T-helper 17 cell (primary cell): ENCODE results near the gene SEC63. TPM values are rescaled to one million over a fixed set of nuclear protein-coding genes. Genes with fewer than 3 reads are reported as not detected.
A peak's percentile ranks its signal among the peaks of the same experiment; 100 is the strongest.
"Not testable (repeated sequence)": the region's sequence is repeated elsewhere in the genome, so short reads cannot be mapped to it uniquely, and the experiment has no call there.

Experiments
- ATAC-seq: fragments of 150-1000 bp; cut with Tn5 transposase; 2 replicates; pipeline ENCODE4 v1.10.0; 2021; ENCODE audit warnings: mild to moderate bottlenecking, moderate library complexity
- DNase-seq, 3 donors: peaks; one replicate each; pipeline versions ENCODE4 v3.0.0 to v3.0.0-alpha.2; 2020 to 2021
- H3K9me3 ChIP-seq: one replicate; pipeline ENCODE4 v1.7.0; 2013; ENCODE audit warnings: low read length, mild to moderate bottlenecking; ENCODE audit not compliant: control insufficient read depth, poor library complexity, severe bottlenecking
- H3K27ac Mint-ChIP-seq: one replicate; pipeline ENCODE4 v1.8.0; 2022; ENCODE audit warnings: mild to moderate bottlenecking, moderate library complexity, mixed read lengths
- H3K27me3 Mint-ChIP-seq: one replicate; pipeline ENCODE4 v1.8.0; 2022; ENCODE audit warnings: mixed read lengths
- H3K36me3 Mint-ChIP-seq: one replicate; pipeline ENCODE4 v1.8.0; 2022; ENCODE audit warnings: low read depth, mixed read lengths
- H3K4me1 Mint-ChIP-seq: one replicate; pipeline ENCODE4 v1.8.0; 2022; ENCODE audit warnings: mild to moderate bottlenecking, mixed read lengths
- H3K4me3 Mint-ChIP-seq: one replicate; pipeline ENCODE4 v1.8.0; 2022; ENCODE audit warnings: mild to moderate bottlenecking, moderate library complexity, mixed read lengths
- total RNA-seq, 4 donors: library from RNA in 2 of 4; stranded (reverse) in 2 of 4; gene quantifications; one replicate each; pipeline ENCODE4 v1.2.3 and lab custom pipeline; 2022 to 2026

The SEC63 gene
- total RNA-seq, 2 donors from 2014 or later = 76.6 to 86.7 TPM

DNA sequence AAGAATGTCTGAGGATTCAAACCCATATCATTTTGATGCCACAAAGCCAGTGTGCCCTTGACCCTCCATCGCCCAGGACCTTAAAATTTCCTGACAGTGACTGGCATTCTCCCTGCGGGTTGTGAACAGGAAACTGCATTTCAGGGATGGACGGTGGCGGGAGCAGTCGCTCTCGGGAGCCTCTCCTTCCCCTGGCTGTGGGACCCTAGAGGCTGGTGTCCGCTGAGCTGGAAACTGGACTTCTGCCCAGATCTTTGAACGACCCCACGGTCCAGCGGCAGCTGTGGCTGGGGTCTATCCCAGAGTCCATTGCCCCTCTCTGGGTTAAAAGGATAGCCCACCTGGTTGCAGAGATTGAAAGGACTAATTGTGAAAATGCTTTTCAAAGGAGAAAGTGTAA lies 1.4 kb upstream of the SEC63 start:
- ATAC-seq = no peak

GRCh38 chr6:107958689-107959362 lies 818 bp upstream of the SEC63 start:
- H3K27me3 Mint-ChIP-seq, DNase-seq, ATAC-seq, H3K9me3 ChIP-seq, H3K36me3 Mint-ChIP-seq: not testable (repeated sequence)
- Mint-ChIP-seq H3K4me1 (peaks cover 20% of the 10 kb centered on the region), H3K4me3 (peak overlapping the region; percentile 100), H3K27ac (peak overlapping the region; percentile 99)

More for the DNA sequence above, 1.4 kb upstream of the SEC63 start:
- H3K9me3 ChIP-seq = no peaks in the 10 kb centered on the region
- H3K36me3 Mint-ChIP-seq = peaks cover 7% of the 10 kb centered on the region
- no peaks in the 10 kb centered on the region for H3K27me3 Mint-ChIP-seq
- no peak overlapping the region for H3K27ac Mint-ChIP-seq
- no peak overlapping the region for H3K4me3 Mint-ChIP-seq
- H3K4me1 Mint-ChIP-seq = peaks cover 20% of the 10 kb centered on the region
- DNase-seq = no peak

- Mint-ChIP-seq H3K36me3 (peaks cover 7% of the 10 kb centered on the region), H3K27ac (peak overlapping the region; percentile 99), H3K27me3 (no peaks in the 10 kb centered on the region), H3K4me1 (peaks cover 20% of the 10 kb centered on the region), H3K4me3 (peak overlapping the region; percentile 100)
- peak; percentile 23 to 28 (median 25) for DNase-seq
- H3K9me3 ChIP-seq = no peaks in the 10 kb centered on the region
- ATAC-seq = peak; percentile 44
Observed at GRCh38 chr6:107957308-107957908, 600 bp downstream of the SEC63 start.

DNA sequence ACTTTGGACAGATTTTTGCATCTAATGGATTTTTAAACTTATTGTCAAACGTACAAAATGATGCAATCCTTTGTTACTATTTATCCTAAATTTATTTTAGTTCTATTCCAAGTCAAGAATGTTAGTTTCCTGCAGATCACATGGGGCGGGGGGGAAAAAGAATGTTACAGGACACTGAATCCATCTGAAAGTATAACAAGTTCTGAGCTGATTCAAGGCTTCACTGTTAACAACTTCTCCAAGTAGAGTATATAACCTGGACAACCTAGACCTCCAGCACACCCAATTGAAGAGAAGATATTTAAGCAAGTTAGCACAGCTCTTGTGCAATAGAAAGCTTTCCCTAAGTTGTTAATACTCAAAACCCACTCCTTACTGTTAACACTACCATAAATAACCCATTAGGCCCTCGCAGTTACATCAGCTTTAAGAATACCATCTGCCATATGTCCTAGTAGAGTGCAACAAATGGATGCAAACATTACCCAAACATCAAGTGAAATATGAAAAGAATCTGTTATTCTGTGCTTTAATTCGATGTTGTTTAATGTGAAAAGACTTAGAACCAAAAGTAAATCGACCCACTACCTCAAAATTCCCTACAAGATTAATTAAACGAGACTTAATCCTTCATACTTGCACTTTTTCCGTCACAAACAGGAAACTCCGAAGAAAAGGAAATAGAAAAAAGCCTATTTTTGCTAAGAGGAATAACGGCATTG lies 1.3 kb downstream of the SEC63 start:
- Mint-ChIP-seq H3K27me3 (no peaks in the 10 kb centered on the region), H3K4me1 (peaks cover 20% of the 10 kb centered on the region), H3K4me3 (peak overlapping the region; percentile 100), H3K36me3 (peaks cover 7% of the 10 kb centered on the region), H3K27ac (peak overlapping the region; percentile 99)
- ATAC-seq (no peak), DNase-seq (no peak)
- no peaks in the 10 kb centered on the region for H3K9me3 ChIP-seq

DNA sequence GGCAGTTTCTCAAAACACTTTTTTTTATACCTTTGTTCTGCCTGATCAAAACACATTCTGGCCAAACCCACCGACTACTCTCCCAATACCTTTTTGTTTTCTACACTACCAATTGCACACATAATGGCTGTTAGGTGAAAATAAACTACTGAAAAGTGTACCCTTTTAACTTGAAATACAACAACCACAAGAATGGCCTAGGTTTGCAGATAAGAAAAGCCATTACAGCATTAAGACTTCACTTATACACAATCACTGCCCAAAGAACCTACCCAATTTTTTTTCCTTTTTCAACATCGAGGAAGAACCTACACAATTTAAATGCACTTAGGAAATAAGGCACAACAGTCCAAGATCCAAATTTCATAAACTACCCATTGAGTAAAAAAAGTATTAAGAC lies 1.8 kb downstream of the SEC63 start:
- H3K36me3 Mint-ChIP-seq = peaks cover 7% of the 10 kb centered on the region
- peaks cover 24% of the 10 kb centered on the region for H3K4me1 Mint-ChIP-seq
- H3K4me3 Mint-ChIP-seq = peak overlapping the region; percentile 100
- no peaks in the 10 kb centered on the region for H3K27me3 Mint-ChIP-seq
- no peaks in the 10 kb centered on the region for H3K9me3 ChIP-seq
- DNase-seq (no peak), ATAC-seq (no peak)
- H3K27ac Mint-ChIP-seq = peak overlapping the region; percentile 99

DNA sequence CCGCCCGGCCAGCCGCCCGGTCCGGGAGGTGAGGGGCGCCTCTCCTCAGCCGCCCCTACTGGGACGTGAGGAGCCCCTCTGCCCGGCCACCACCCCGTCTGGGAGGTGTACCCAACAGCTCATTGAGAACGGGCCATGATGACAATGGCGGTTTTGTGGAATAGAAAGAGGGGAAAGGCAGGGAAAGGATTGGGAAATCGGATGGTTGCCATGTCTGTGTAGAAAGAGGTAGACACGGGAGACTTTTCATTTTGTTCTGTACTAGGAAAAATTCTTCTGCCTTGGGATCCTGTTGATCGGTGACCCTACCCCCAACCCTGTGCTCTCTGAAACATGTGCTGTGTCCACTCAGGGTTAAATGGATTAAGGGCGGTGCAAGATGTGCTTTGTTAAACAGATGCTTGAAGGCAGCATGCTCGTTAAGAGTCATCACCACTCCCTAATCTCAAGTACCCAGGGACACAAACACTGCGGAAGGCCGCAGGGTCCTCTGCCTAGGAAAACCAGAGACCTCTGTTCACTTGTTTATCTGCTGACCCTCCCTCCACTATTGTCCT lies 4.1 kb downstream of the SEC63 start:
- H3K36me3 Mint-ChIP-seq, H3K27me3 Mint-ChIP-seq, H3K9me3 ChIP-seq, H3K4me3 Mint-ChIP-seq, DNase-seq, H3K27ac Mint-ChIP-seq, ATAC-seq: not testable (repeated sequence)
- peaks cover 37% of the 10 kb centered on the region for H3K4me1 Mint-ChIP-seq

GRCh38 chr6:107943626-107944439 lies 14.2 kb downstream of the SEC63 start:
- H3K9me3 ChIP-seq = no peaks in the 10 kb centered on the region
- Mint-ChIP-seq H3K27me3 (no peaks in the 10 kb centered on the region), H3K27ac (peak overlapping the region; percentile 39), H3K4me3 (peak overlapping the region; percentile 9), H3K4me1 (peaks cover 49% of the 10 kb centered on the region), H3K36me3 (no peaks in the 10 kb centered on the region)
- ATAC-seq (no peak), DNase-seq (no peak)

DNA sequence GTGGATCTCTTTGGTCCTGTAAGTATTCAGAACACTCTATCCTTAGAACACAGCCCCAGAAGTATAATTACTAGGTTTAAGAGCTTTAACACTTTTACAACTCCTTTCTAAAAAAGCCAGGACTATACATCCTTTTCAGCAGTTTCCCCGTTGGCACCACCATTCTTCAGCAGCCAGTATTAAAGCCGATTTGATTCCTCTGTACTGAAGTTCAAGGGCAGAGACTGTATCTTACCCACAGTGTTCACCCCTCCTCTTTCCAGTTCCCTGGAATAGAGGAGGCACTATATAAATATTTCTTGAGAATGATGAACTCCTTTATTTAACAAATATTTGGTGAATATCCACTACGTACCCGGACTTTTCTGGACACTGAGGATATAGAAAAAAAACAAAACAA lies 15.9 kb downstream of the SEC63 start:
- ATAC-seq (no peak), DNase-seq (no peak)
- Mint-ChIP-seq H3K4me3 (no peak overlapping the region), H3K27me3 (no peaks in the 10 kb centered on the region), H3K27ac (no peak overlapping the region), H3K36me3 (no peaks in the 10 kb centered on the region), H3K4me1 (peaks cover 35% of the 10 kb centered on the region)
- no peaks in the 10 kb centered on the region for H3K9me3 ChIP-seq

DNA sequence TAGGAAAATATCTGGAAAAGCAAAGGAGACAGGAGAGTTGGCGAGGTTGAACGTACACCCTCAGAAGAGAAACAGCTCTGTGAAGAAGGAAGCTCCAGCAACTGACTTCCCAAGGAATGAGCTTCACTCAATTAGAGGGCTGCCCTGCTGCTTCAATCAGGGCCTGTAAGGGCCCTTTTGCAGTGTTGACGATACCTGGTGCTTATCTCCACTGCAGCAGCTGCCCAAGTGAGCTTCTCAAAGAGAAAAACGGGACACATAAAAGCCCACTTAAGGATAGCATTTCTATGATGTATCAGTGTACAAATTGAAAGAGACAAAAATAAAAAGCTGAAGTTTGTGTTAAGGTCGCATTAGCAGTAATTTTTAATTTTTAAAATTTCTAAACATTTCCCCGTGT lies 16.4 kb downstream of the SEC63 start:
- H3K4me1 Mint-ChIP-seq = peaks cover 34% of the 10 kb centered on the region
- no peaks in the 10 kb centered on the region for H3K36me3 Mint-ChIP-seq
- H3K27me3 Mint-ChIP-seq = no peaks in the 10 kb centered on the region
- ATAC-seq (no peak), DNase-seq (no peak)
- peak overlapping the region; percentile 39 for H3K27ac Mint-ChIP-seq
- H3K9me3 ChIP-seq = no peaks in the 10 kb centered on the region
- no peak overlapping the region for H3K4me3 Mint-ChIP-seq

DNA sequence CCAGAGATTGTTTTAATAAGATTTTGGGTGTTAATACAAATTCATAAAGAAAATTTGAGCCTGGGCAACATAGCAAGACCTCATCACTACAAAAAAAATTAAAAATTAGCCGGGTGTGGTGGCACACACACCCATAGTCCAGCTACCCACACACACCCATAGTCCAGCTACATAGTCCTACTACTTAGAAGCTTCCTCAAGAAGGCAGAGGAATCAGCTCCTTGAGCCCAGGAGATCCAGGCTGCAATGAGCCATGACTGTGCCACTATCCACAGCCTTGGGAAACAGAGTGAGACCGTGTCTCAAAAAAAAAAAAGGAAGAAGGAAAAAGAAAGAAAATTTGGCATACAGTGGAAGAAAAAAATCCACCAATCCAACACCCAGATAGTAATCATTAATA lies 16.8 kb downstream of the SEC63 start:
- H3K4me1 Mint-ChIP-seq = peaks cover 32% of the 10 kb centered on the region
- no peaks in the 10 kb centered on the region for H3K9me3 ChIP-seq
- H3K27me3 Mint-ChIP-seq = no peaks in the 10 kb centered on the region
- H3K4me3 Mint-ChIP-seq = no peak overlapping the region
- ATAC-seq (no peak), DNase-seq (no peak)
- H3K27ac Mint-ChIP-seq = peak overlapping the region; percentile 39
- H3K36me3 Mint-ChIP-seq = no peaks in the 10 kb centered on the region

GRCh38 chr6:107936910-107937292 lies 21.1 kb downstream of the SEC63 start:
- H3K27ac Mint-ChIP-seq, DNase-seq, H3K4me3 Mint-ChIP-seq, H3K36me3 Mint-ChIP-seq, H3K9me3 ChIP-seq, ATAC-seq, H3K27me3 Mint-ChIP-seq: not testable (repeated sequence)
- H3K4me1 Mint-ChIP-seq = peaks cover 13% of the 10 kb centered on the region

DNA sequence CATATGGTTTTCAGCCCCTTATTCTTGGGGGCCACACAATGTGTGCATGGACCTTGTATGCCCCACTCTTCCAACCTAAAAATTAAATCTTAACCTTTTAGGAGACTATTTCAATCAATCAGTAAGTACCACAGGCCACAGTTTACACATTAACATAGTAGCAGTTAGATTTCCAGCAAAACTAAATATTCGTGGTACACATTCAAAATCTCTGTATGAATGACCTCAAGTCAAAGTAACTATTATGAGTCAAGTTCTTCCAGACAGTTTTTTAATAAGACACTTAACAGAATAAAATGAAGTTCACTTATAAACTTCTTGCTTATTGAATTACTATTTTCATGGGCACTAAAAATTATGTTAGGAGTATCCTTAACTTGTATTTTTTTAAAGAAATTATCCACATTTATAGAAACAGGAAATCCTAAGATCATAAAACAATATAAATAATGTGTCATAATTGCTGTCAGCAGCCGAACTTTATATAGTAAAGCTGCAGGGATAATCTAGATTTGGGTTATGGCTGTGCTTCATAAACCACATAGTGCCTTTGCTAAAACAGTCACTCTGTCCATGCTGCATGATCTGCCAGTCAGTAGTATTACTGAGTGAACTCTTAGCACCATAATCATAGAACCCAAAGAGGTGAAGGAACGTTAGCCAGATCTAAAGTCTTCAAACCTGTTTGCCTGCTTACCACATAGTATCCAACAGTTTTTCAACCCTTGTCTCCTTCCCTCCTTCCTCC lies 21.7 kb downstream of the SEC63 start:
- DNase-seq (no peak), ATAC-seq (no peak)
- H3K4me1 Mint-ChIP-seq = peaks cover 12% of the 10 kb centered on the region
- H3K36me3 Mint-ChIP-seq = peaks cover 3% of the 10 kb centered on the region
- no peak overlapping the region for H3K4me3 Mint-ChIP-seq
- H3K27me3 Mint-ChIP-seq = no peaks in the 10 kb centered on the region
- no peak overlapping the region for H3K27ac Mint-ChIP-seq
- H3K9me3 ChIP-seq = no peaks in the 10 kb centered on the region
